ENCODE measurements around the gene TTC34. TPM values are rescaled to one million over a fixed set of nuclear protein-coding genes. Genes with fewer than 3 reads are reported as not detected.

Gene TTC34
- total RNA-seq, 1 experiment from 2014 or later = 0.92 TPM

DNA sequence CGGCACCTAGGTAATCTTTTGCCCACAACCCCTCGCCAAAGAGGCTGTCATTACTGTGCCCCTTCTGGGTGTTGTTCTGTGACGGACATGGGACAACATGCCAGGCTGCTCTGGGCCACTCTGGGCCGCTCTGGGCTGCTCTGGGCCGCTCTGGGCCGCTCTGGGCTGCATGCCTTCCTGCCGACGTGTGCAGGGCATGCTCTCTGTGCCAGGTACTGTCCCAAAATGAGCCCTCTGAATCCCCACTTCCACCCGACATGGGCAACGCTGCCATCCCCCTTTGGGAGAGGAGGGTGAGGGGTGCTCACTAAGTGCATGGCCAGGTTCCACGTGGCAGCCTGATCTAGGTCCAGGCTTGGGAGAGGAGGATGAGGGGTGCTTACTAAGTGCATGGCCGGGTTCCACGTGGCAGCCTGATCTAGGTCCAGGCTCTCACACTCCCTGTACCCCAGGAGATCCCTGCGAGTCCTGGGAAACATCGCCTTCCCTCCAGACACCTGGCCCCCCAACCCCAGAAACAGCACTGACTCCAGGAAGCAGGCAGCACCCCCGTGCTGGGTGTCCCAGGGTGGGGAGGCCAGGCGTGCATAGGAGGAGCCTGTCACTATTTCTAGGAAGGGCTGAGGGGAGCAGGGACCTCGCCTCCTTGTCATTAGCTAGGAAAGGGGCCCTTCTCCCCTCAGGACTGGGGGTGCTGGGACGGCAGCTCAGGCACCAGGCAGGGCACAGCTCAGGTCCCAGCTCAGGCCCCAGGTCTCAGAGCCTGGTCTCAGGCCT is 16.5 kb downstream of the TTC34 start:
- Histone ChIP-seq H2BK12ac (ENCODE audit: insufficient read length, low read depth, low read length) (no peak overlapping the region), H4K5ac (ENCODE audit: insufficient read length, low read depth, low read length) (no peak overlapping the region), H3K79me2 (ENCODE audit: insufficient read depth, low read length) (no peaks in the 10 kb centered on the region), H2AFZ (ENCODE audit: low read length) (no peak overlapping the region), H4K91ac (ENCODE audit: insufficient read length, low read depth, low read length) (no peak overlapping the region), H4K20me1 (ENCODE audit: control insufficient read depth, insufficient read depth, insufficient read length) (no peaks in the 10 kb centered on the region), H2BK20ac (ENCODE audit: low read depth, low read length, poor library complexity, severe bottlenecking) (no peak overlapping the region), H3K14ac (ENCODE audit: insufficient read depth, low read length) (no peak overlapping the region), H4K8ac (replicated peaks; ENCODE audit: insufficient read length, low read depth, low read length) (no peak overlapping the region), H3K9ac (ENCODE audit: extremely low read depth, insufficient read length, low read length) (no peak overlapping the region), H3T11ph (ENCODE audit: low read length) (no peak overlapping the region), H2BK120ac (ENCODE audit: low read depth, low read length, poor library complexity, severe bottlenecking) (no peak overlapping the region), H3K9me3 (ENCODE audit: control insufficient read depth, low read depth, low read length) (peaks cover 81% of the 10 kb centered on the region), H3K79me1 (ENCODE audit: insufficient read depth, low read depth, low read length, poor library complexity, severe bottlenecking) (no peaks in the 10 kb centered on the region), H2BK15ac (ENCODE audit: low read depth, low read length) (no peak overlapping the region), H3K18ac (ENCODE audit: insufficient read length, low read depth, low read length) (no peak overlapping the region), H2BK5ac (ENCODE audit: insufficient read length, low read length) (no peak overlapping the region), H3K4ac (ENCODE audit: low read depth, low read length) (no peak overlapping the region), H3K27me3 (ENCODE audit: insufficient read depth, low read length) (no peaks in the 10 kb centered on the region), H2AK5ac (ENCODE audit: insufficient read length, low read length) (no peak overlapping the region), H3K27ac (ENCODE audit: insufficient read length, low read depth, low read length) (no peak overlapping the region), H3K56ac (ENCODE audit: insufficient read length, low read depth, low read length) (no peak overlapping the region), H3K4me1 (ENCODE audit: insufficient read depth, low read length) (no peaks in the 10 kb centered on the region), H3K4me2 (ENCODE audit: insufficient read depth, insufficient read length, low read length) (no peak overlapping the region), H3K23ac (ENCODE audit: insufficient read length, low read depth, low read length) (no peak overlapping the region), H3K23me2 (ENCODE audit: insufficient read length, low read depth, low read length, poor library complexity, severe bottlenecking) (no peaks in the 10 kb centered on the region)
- H3K36me3 Mint-ChIP-seq (ENCODE audit: insufficient read depth in 1 of 3, low read depth in 3 of 3) = peaks cover 0 to 34% (median 5%) of the 10 kb centered on the region in 3 experiments; a peak in 4 of 7 replicates
- peaks cover 32 to 82% of the 10 kb centered on the region in 2 experiments for H3K9me3 Mint-ChIP-seq
- no peaks in the 10 kb centered on the region; the same call in none of the 2 replicates for H3K27me3 Mint-ChIP-seq (ENCODE audit: low read depth)
- H3K4me1 Mint-ChIP-seq = no peaks in the 10 kb centered on the region; a peak in 1 of 4 replicates
- no peak for DNase-seq
- H3K27ac Mint-ChIP-seq = no peak overlapping the region; a peak in 1 of 7 replicates
- H3K4me3 Mint-ChIP-seq = no peak overlapping the region
- no CpG with 5 or more reads among the region's 19 CpGs for WGBS (ENCODE audit: extremely low coverage, insufficient read length, low lambda C conversion rate)
- TF ChIP-seq, protein P1, sequence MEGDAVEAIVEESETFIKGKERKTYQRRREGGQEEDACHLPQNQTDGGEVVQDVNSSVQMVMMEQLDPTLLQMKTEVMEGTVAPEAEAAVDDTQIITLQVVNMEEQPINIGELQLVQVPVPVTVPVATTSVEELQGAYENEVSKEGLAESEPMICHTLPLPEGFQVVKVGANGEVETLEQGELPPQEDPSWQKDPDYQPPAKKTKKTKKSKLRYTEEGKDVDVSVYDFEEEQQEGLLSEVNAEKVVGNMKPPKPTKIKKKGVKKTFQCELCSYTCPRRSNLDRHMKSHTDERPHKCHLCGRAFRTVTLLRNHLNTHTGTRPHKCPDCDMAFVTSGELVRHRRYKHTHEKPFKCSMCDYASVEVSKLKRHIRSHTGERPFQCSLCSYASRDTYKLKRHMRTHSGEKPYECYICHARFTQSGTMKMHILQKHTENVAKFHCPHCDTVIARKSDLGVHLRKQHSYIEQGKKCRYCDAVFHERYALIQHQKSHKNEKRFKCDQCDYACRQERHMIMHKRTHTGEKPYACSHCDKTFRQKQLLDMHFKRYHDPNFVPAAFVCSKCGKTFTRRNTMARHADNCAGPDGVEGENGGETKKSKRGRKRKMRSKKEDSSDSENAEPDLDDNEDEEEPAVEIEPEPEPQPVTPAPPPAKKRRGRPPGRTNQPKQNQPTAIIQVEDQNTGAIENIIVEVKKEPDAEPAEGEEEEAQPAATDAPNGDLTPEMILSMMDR (conservative IDR thresholded peaks at IDR 0.05) = no peak

Data from H9 (cell line).